Suppressor macrophage (primary cell): Measurements from ENCODE around the gene LEF1.

Experiments
- DNase-seq, 4 experiments: peaks; one replicate each; pipeline ENCODE4 v3.0.0-alpha.2; 2020 to 2022

The LEF1 gene

GRCh38 chr4:108174856-108175255, 6.1 kb upstream of the LEF1 start:
- no peak for DNase-seq

DNA sequence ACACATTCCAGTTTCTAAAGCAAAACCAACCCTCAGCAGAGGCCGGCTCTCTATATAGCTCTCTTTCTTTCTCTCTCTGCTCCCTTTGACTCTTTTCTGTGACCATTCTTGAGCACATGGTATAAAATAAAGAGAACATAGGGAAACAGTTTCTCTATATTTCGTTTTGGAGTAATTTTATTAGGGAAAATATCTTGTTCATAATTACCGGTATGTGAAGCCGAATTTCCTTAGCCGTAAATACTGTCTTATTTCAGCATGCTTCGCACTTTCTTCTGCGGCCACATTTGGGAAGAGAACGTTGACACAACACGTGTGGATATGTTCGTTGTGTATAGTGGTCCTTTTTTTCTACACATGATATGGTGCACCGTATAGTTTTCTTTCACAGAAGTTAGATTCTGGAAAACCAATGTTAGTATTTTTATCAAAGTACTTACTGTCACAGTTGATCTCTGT, 4.9 kb upstream of the LEF1 start:
- no peak for DNase-seq

- peak; percentile 6 to 50 (median 19) for DNase-seq
These were observed 4.2 kb upstream of the LEF1 start for GRCh38 chr4:108172753-108173598.

DNA sequence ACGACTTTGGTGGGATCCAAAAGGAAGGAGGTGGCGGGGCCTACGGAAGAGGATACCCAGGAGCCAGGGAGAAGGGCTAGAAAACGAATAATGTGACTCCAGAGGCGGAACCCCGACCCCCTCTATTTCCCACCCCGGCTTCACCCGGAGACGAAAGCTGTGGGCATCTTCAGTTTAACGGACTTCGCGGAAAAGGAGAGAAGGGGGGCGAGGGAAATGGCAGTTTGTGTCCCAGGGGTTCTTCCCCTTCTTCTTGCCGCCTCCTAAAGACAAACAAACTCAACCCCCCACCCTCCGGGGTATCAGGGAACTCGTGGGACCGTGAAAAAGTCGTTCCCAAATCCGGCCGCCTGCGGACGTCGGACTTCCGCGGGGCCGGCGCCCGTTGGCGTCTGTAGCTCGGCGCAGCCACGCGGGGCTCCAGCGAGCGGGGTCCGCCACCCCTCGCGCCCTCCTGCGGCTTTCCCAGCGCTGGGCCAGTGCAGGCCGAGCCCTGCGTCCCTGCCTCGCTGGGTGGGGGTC, 3.6 kb upstream of the LEF1 start:
- peak in 3 of 4 experiments; percentile 17 to 35 (median 29) for DNase-seq

GRCh38 chr4:108171339-108172230, 2.9 kb upstream of the LEF1 start:
- DNase-seq = peak in 1 of 4 experiments; percentile 4

GRCh38 chr4:108170631-108171338, 2.1 kb upstream of the LEF1 start:
- DNase-seq = peak in 1 of 4 experiments; percentile 1

- DNase-seq = no peak
These were observed 932 bp upstream of the LEF1 start for GRCh38 chr4:108169664-108170063.

GRCh38 chr4:108168160-108168670, 517 bp downstream of the LEF1 start:
- DNase-seq = peak in 3 of 4 experiments; percentile 5 to 19 (median 18)

GRCh38 chr4:108166441-108167315, 2.1 kb downstream of the LEF1 start:
- DNase-seq = peak in 1 of 4 experiments; percentile 2

- DNase-seq = no peak
These were observed 2.7 kb downstream of the LEF1 start for GRCh38 chr4:108166038-108166437.

DNA sequence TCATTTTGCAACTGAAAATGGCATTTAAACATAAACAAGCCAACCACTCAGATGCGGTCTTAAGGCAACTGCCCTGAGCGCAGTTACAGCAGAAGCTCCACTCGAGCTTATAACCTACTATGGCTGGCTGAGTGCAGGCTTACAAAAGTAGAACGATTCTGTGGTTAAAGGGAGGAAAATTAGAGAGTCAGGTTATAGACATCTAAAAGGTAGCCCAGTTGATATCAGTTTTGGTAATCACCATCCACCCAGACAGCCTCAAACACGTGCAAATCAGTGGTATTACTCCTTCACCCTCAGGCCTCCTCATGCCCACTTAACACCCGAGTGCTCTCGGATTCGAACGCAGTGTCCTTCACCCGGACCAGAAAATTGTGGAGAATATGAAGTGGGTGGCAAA, 3.1 kb downstream of the LEF1 start:
- DNase-seq = no peak

DNA sequence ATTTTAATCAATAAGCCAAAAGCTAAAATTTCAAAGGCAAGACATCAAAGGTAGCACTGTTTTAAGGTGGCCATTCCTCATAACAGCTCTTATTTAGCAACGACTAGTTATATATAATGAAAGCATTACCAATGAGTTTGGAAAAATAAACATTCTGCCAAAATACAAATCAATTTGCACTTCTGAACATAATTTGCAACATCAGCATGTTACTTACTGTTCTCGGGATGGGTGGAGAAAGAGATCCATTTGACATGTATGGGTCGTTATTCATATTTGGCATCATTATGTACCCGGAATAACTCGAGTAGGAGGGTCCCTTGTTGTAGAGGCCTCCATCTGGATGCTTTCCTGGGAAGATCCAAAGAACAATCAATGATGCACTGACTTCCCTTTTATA, 5.4 kb downstream of the LEF1 start:
- DNase-seq = no peak

DNA sequence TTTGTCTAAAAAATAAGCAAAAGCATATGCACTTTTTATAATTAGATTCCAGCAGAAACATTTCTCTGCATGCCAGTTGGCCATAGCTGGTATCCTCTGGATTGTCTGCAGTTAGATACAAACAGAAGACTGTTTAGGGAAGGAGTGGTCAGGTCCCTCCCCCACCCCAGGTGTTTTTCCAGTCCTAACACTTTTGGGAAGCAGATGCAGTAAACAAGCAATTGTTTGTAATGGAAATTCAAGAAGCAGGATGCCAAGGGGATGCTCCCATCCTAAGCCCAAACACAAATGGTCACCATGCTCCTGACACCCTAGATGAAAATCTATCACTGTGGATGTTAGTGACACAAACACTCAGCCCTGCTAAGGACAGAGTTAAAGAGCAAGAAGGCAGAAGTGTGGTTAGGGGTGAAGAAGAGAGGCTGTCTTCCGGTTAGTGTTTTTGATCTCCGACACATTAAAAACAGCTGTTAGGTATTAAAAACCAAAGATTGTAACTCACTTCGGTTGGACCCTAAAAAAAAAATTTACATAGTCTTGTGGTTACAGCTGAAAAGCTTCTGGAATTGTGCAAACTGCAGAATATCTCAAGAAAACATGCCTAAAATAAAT, 7.9 kb downstream of the LEF1 start:
- DNase-seq = no peak

GRCh38 chr4:108159845-108160244, 8.9 kb downstream of the LEF1 start:
- DNase-seq = no peak

DNA sequence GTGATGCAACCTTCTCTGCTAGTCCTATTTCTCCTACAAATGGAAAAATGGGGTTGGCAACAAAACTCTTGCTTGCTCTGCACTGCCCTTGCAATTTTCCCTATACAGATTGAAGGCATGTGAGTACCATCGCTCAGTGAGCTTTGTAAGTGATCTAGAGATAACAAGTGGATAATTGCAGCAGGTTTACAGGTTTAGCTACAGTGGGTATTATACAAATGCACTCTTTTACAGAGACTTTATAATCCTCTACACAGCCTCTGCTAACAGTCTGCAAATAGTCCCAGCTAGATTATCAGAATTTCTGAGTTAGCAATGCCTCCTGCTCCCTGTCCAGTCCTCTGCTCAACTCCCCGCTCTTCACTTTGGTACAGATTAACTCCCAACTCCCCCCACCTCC, 11.1 kb downstream of the LEF1 start:
- DNase-seq = no peak

GRCh38 chr4:108156391-108156790, 12.3 kb downstream of the LEF1 start:
- DNase-seq = no peak

DNA sequence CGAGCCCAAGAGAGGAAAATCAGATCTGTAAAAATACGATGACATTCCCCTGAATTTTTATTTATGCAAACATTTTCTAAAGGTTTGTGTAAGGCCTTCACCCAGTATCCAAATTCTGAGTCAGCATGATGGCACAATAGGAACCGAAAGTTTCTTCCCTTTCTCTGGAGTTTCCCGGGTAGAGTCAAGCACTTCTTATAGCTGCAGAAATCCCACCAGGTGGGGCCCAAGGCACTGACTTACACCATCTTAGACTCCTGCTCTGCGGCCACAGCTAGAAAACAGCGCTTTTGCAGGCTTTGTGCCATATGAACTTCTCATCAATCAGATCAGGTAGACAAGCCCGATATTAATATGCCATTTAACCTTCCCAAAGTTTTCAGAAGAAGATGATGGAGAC, 13.4 kb downstream of the LEF1 start:
- peak in 1 of 4 experiments; percentile 3 for DNase-seq

DNA sequence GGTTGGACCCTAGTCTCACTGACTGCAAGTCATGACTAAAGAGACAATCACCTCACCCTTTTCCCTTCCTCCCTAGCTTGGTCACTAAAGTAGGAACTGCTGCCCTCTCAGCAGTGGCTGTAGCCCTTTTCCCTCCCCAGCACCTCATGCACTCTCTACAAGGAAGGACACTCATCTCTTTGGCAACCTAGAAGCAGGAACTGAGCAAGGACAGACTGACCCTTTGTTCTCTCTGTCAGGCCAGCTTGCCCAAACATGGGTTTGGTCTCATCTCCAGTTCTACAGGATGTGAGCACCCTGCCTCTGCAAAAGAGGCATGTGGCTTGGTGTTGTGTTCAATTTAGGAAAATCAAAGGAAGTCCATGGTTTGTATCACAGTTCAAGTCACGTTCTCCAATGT, 15.8 kb downstream of the LEF1 start:
- peak in 1 of 4 experiments; percentile 4 for DNase-seq

- DNase-seq = no peak
These were observed 18.9 kb downstream of the LEF1 start for GRCh38 chr4:108149588-108150380.

- no peak for DNase-seq
These were observed 20.4 kb downstream of the LEF1 start for GRCh38 chr4:108148316-108148715.
